ENCODE data around the gene VDAC2. TPM values are rescaled to one million over a fixed set of nuclear protein-coding genes. Genes with fewer than 3 reads are reported as not detected.
"Not testable (repeated sequence)": the region's sequence is repeated elsewhere in the genome, so short reads cannot be mapped to it uniquely, and the experiment has no call there.

The VDAC2 gene, protein sequence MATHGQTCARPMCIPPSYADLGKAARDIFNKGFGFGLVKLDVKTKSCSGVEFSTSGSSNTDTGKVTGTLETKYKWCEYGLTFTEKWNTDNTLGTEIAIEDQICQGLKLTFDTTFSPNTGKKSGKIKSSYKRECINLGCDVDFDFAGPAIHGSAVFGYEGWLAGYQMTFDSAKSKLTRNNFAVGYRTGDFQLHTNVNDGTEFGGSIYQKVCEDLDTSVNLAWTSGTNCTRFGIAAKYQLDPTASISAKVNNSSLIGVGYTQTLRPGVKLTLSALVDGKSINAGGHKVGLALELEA
- total RNA-seq = 116 and 119 TPM in 2 replicates

GRCh38 chr10:75210282-75211006 is at the start of gene VDAC2:
Gene VDAC2 (plus strand): TSS chr10:75210796. CDS start chr10:75211159, 363 bp downstream.
- peak; percentile 70 to 86 for DNase-seq (ENCODE audit: low read depth in 2 of 2)

- DNase-seq (ENCODE audit: low read depth in 2 of 2) = no peak
Observed at GRCh38 chr10:75165684-75166622, 44.6 kb upstream of the VDAC2 start.

GRCh38 chr10:75166623-75166972 is 44.0 kb upstream of the VDAC2 start:
- DNase-seq (ENCODE audit: low read depth in 2 of 2) = no peak

GRCh38 chr10:75168275-75168674 is 42.3 kb upstream of the VDAC2 start:
- DNase-seq (ENCODE audit: low read depth in 2 of 2) = no peak

DNA sequence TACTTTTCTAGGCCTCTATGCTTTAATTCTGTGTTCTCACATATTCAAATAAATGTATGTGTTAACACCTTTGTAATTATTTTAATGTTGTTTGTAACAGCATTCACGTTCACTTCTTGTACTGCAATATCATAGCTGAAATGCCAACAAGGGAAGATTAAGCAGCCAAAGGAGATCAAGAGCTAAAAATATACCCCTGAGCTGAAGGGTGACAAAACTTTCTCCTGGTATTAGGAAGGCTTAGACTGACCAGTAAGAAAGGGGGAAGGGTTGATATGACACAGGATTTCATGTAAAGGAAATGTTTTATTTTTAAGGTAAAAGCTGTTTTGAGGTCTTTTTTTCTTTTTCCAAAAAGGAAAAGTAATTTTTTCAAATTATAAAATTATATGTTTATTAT is 40.4 kb upstream of the VDAC2 start:
- DNase-seq (ENCODE audit: low read depth in 2 of 2) = no peak

GRCh38 chr10:75175046-75175445 is 35.5 kb upstream of the VDAC2 start:
- DNase-seq (ENCODE audit: low read depth in 2 of 2) = no peak

- no peak for DNase-seq (ENCODE audit: low read depth in 2 of 2)
Observed at GRCh38 chr10:75176046-75176445, 34.5 kb upstream of the VDAC2 start.

DNA sequence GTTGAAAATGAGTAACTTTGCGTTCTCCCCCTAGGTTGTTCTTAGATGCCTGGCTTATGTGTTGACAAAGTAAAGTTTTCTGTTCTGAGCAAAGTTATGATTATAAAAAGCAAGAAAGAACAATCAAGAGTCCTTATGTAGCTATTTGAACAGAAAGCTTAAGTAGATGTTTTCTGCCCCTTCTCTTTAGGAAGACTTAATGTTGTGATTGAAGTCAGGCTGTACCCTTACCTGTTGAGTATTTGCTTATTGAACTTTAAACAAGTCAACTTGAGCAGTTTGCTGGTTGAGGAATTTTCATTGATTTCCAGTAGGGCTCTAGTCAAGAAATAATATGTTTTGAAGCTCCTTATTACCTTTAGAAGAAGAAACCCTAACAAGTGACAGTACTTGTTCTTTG is 33.9 kb upstream of the VDAC2 start:
- DNase-seq (ENCODE audit: low read depth in 2 of 2) = no peak

DNA sequence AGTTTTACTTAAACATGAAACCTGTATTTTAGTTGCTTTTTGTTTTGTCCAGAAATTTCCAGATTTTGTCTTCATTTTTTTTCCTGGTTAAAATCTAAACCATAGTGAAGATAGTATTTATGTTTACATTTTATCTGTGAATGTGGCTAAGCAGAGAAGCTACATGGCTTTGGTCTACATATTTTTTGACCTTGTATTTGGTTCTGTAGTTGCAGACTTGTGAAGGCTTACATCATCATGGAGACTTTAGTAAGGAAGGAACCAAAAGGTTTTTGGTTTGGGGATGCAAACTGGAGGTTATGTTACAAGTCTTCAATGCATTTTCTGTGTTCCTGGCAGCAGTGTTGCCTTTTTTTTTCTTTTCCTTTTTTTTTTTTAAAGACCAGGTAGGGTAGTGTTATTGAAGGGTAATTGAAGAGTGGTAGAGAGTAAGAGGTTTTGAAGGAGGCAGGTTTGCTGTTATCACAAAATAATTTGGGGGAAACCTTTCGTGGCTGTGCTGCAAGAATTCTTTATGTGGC is 30.9 kb upstream of the VDAC2 start:
- DNase-seq (ENCODE audit: low read depth in 2 of 2) = no peak

- DNase-seq (ENCODE audit: low read depth in 2 of 2) = peak; percentile 69 to 84
Observed at GRCh38 chr10:75180592-75180991, 30.0 kb upstream of the VDAC2 start.

DNA sequence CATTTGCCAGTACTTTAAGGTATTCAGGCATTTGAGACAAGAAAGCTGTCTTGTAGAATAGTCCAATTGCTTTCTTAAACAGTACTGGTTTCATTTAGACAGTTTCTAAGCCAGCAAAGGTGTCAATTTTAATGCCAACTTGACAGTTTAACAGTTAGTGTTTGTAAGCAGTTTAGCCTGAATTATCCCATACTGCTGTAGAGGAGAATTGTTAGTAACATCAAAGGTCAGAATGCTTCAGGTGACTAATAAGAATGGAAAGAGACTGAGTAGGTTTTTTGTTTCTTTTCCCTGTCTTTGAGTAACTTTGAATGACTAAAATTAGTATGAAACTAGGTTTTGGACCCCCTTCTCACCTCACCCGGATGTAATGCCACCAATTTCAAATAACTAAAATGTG is 29.5 kb upstream of the VDAC2 start:
- DNase-seq (ENCODE audit: low read depth in 2 of 2) = peak in 1 of 2 donors; percentile 40

- DNase-seq (ENCODE audit: low read depth in 2 of 2) = no peak
Observed at GRCh38 chr10:75186310-75186709, 24.3 kb upstream of the VDAC2 start.

- peak; percentile 80 for DNase-seq (ENCODE audit: low read depth in 2 of 2)
Observed at GRCh38 chr10:75187961-75188426, 22.6 kb upstream of the VDAC2 start.

- DNase-seq (ENCODE audit: low read depth in 2 of 2) = not testable (repeated sequence)
Observed at GRCh38 chr10:75188522-75188921, 22.1 kb upstream of the VDAC2 start.

- no peak for DNase-seq (ENCODE audit: low read depth in 2 of 2)
Observed at GRCh38 chr10:75189266-75190096, 21.1 kb upstream of the VDAC2 start.

- peak in 1 of 2 donors; percentile 38 for DNase-seq (ENCODE audit: low read depth in 2 of 2)
Observed at GRCh38 chr10:75191821-75192568, 18.6 kb upstream of the VDAC2 start.

DNA sequence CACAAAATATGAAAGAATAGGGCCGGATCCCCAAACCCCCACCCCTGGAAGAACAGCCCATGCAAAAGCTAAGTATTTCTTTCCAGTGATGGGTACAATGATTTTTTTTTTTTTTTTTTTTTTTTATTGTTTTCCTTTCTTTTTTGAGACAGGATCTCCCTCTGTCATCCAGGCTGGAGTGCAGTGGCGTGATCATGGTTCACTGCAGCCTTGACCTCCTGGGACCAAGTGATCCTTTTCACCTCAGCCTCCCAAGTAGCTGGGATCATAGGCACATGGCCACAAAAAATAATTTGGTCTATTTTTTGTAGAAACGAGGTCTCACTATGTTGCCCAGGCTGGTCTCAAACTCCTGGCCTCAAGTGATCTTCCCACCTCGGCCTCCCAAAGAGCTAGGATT is 16.0 kb upstream of the VDAC2 start:
- not testable (repeated sequence) for DNase-seq (ENCODE audit: low read depth in 2 of 2)

GRCh38 chr10:75195035-75195763 is 15.4 kb upstream of the VDAC2 start:
- DNase-seq (ENCODE audit: low read depth in 2 of 2) = no peak

GRCh38 chr10:75197066-75197465 is 13.5 kb upstream of the VDAC2 start:
- DNase-seq (ENCODE audit: low read depth in 2 of 2) = no peak
